Lower leg skin (tissue), 3 donors: ENCODE data around the gene REXO1.

Source experiments
- CTCF ChIP-seq, 3 donors: fragments of 450-650 bp; IDR thresholded peaks; one replicate each; pipeline ENCODE4 v1.5.1; 2016; ENCODE audit warnings: antibody characterized with exemption in 3 of 3, mild to moderate bottlenecking in 3 of 3, moderate library complexity in 2 of 3
- POLR2A ChIP-seq, 2 donors: fragments of 450-650 bp; IDR thresholded peaks; one replicate each; pipeline ENCODE4 v1.6.1; 2016 to 2017; ENCODE audit warnings: antibody characterized with exemption in 2 of 2, mild to moderate bottlenecking in 1 of 2, moderate library complexity in 1 of 2

DNA sequence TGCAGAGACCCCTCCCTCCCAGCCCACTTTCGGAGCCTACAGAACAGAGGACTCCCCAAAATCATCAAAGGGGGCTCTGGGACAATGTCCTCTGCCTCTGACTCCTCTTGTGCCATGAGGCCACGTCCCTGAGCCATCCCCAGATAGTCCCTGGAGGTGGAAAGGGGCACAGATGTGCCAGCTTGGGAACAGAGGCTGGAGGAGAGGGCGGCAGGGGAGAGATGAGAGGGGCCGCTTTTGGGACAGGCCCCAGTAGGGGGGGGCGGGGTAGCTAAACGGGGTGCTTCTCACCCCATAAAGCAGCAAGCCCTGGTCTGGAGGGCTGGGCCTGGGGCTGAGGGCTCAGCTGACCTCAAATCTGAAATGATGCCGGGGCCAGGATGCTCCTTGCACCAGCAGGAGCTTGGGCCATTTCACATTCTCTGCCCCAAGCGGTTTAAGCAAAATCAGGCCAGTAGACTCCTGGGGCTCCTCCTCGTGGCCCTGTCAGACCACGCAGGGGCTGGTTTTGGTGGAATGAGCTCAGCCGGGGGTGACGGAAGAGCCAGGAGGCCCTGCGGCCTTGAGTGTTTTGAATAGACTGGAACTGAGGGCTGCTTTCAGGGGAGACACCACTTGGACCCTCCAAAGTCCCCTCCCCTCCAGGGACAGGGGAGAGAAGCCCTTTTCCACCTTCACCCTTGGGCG lies 67.9 kb downstream of the REXO1 start:
- TF ChIP-seq CTCF (IDR thresholded peaks at IDR 0.05) (no peak), POLR2A (IDR thresholded peaks at IDR 0.05) (no peak)
